A549 (cell line): ENCODE results near the gene PCBP4.

Experiments used
- MAZ ChIP-seq: fragments of 150-350 bp; IDR thresholded peaks from 2 replicates; pipeline ENCODE4 v1.6.1; 2014; ENCODE audit warnings: antibody characterized with exemption, low read depth, low read length, borderline replicate concordance
- PHF8 ChIP-seq: fragments of 200-600 bp; sonication (generic); IDR thresholded peaks from 2 replicates; pipeline ENCODE4 v1.6.1; 2016; ENCODE audit warnings: low read depth, mild to moderate bottlenecking, antibody characterized with exemption, moderate library complexity, borderline replicate concordance
- POLR2A ChIP-seq: IDR thresholded peaks from 2 replicates; pipeline ENCODE4 v1.6.1; 2012; ENCODE audit warnings: mild to moderate bottlenecking, low read length
- RFX5 ChIP-seq: fragments of 450-650 bp; IDR thresholded peaks from 2 replicates; pipeline ENCODE4 v1.7.1; 2014; ENCODE audit warnings: antibody characterized with exemption, mild to moderate bottlenecking, moderate library complexity
- RNF2 ChIP-seq: fragments of 200-600 bp; sonication (generic); IDR thresholded peaks from 2 replicates; pipeline ENCODE4 v1.6.1; 2016; ENCODE audit warnings: low read depth, mild to moderate bottlenecking, antibody characterized with exemption, moderate library complexity, borderline replicate concordance
- TF ChIP-seq, protein P1 (sequence below): fragments of 200-600 bp; sonication (generic); IDR thresholded peaks from 2 replicates; pipeline ENCODE4 v1.6.1; 2016; ENCODE audit warnings: antibody characterized with exemption, mild to moderate bottlenecking, moderate library complexity
- TF ChIP-seq, protein P2 (sequence below): fragments of >200 bp; sonication (Bioruptor Twin); formaldehyde crosslinking; IDR thresholded peaks from 3 replicates; pipeline ENCODE4 v1.5.1; 2016

DNA sequence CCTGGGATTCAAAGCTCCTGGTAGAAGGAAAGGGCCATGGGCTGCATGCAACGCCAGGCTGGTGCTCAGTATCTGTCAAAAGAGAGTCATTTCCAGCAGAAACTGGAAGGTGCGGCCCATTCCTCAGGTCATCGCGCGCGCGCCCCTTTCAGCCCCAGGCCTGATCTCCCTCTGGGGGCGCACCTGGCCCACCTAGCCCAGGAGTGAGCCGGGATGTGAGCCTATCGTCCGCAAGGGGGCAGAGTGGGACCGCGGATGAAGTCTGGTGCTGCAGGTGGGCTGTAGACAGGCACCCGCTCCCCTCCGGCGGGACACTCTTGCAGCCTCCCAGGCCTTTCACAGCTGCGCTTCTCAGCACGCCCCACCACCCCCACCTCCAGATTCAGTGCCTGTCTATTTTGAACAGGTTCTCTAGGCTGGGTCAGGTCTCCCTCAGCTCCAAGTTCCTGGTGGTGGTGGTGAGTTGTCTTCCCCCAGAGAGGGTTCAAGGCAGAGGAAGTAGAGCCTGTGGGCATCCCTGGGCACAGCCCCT lies 34.3 kb upstream of the PCBP4 start:
- TF ChIP-seq, protein P1, sequence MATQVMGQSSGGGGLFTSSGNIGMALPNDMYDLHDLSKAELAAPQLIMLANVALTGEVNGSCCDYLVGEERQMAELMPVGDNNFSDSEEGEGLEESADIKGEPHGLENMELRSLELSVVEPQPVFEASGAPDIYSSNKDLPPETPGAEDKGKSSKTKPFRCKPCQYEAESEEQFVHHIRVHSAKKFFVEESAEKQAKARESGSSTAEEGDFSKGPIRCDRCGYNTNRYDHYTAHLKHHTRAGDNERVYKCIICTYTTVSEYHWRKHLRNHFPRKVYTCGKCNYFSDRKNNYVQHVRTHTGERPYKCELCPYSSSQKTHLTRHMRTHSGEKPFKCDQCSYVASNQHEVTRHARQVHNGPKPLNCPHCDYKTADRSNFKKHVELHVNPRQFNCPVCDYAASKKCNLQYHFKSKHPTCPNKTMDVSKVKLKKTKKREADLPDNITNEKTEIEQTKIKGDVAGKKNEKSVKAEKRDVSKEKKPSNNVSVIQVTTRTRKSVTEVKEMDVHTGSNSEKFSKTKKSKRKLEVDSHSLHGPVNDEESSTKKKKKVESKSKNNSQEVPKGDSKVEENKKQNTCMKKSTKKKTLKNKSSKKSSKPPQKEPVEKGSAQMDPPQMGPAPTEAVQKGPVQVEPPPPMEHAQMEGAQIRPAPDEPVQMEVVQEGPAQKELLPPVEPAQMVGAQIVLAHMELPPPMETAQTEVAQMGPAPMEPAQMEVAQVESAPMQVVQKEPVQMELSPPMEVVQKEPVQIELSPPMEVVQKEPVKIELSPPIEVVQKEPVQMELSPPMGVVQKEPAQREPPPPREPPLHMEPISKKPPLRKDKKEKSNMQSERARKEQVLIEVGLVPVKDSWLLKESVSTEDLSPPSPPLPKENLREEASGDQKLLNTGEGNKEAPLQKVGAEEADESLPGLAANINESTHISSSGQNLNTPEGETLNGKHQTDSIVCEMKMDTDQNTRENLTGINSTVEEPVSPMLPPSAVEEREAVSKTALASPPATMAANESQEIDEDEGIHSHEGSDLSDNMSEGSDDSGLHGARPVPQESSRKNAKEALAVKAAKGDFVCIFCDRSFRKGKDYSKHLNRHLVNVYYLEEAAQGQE = no peak
- TF ChIP-seq, protein P2, sequence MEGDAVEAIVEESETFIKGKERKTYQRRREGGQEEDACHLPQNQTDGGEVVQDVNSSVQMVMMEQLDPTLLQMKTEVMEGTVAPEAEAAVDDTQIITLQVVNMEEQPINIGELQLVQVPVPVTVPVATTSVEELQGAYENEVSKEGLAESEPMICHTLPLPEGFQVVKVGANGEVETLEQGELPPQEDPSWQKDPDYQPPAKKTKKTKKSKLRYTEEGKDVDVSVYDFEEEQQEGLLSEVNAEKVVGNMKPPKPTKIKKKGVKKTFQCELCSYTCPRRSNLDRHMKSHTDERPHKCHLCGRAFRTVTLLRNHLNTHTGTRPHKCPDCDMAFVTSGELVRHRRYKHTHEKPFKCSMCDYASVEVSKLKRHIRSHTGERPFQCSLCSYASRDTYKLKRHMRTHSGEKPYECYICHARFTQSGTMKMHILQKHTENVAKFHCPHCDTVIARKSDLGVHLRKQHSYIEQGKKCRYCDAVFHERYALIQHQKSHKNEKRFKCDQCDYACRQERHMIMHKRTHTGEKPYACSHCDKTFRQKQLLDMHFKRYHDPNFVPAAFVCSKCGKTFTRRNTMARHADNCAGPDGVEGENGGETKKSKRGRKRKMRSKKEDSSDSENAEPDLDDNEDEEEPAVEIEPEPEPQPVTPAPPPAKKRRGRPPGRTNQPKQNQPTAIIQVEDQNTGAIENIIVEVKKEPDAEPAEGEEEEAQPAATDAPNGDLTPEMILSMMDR = peak; percentile 83
- TF ChIP-seq RNF2 (no peak), PHF8 (no peak), MAZ (no peak), POLR2A (no peak), RFX5 (no peak)
